Activated B cell treated with CpG ODN at 0.5 μM for 24 hours (primary cell): ENCODE data around the gene MRPL2. TPM values are rescaled to one million over a fixed set of nuclear protein-coding genes. Genes with fewer than 3 reads are reported as not detected.

Experiments
- ATAC-seq: fragments of 200-7000 bp; cut with Tn5 transposase; one replicate; pipeline ENCODE4 v1.10.0; 2021; ENCODE audit warnings: low read depth, mild to moderate bottlenecking, moderate library complexity
- CTCF ChIA-PET: fragments of 350-600 bp; sonication (Branson Sonifier 250); formaldehyde crosslinking; loops from one replicate; lab custom pipeline; 2021; ENCODE audit warnings: antibody characterized with exemption; lab: Charles Lee
- POLR2A ChIA-PET: fragments of 350-600 bp; sonication (Branson Sonifier 250); formaldehyde crosslinking; loops from one replicate; lab custom pipeline; 2021; ENCODE audit warnings: antibody characterized with exemption; lab: Charles Lee
- DNase-seq: peaks from one replicate; pipeline ENCODE4 v3.0.0; 2022
- H3K27ac Mint-ChIP-seq: one replicate; pipeline ENCODE4 v1.8.0; 2020; ENCODE audit warnings: mixed read lengths
- H3K27me3 Mint-ChIP-seq: one replicate; pipeline ENCODE4 v1.8.0; 2021; ENCODE audit warnings: mixed read lengths
- H3K36me3 Mint-ChIP-seq: one replicate; pipeline ENCODE4 v1.8.0; 2021; ENCODE audit warnings: low read depth, mixed read lengths
- H3K4me1 Mint-ChIP-seq: one replicate; pipeline ENCODE4 v1.8.0; 2021; ENCODE audit warnings: mixed read lengths
- H3K4me3 Mint-ChIP-seq: one replicate; pipeline ENCODE4 v1.8.0; 2020; ENCODE audit warnings: mild to moderate bottlenecking, mixed read lengths
- H3K9me3 Mint-ChIP-seq: one replicate; pipeline ENCODE4 v1.8.0; 2020; ENCODE audit warnings: mixed read lengths
- intact Hi-C: fragments of 100-400 bp; cut with micrococcal nuclease; formaldehyde crosslinking; loops from one replicate; pipeline ENCODE4 v1.15.1; 2024
- total RNA-seq: library from RNA; stranded (reverse); gene quantifications from 2 replicates; pipeline ENCODE4 v1.2.3, GENCODE V29; 2022
- TF ChIP-seq, protein P1 (sequence below): fragments of 200-600 bp; IDR thresholded peaks from one replicate; pipeline ENCODE4 v1.8.0; 2022; ENCODE audit warnings: antibody characterized with exemption, mild to moderate bottlenecking

MRPL2 gene
- total RNA-seq, 1 donor from 2014 or later = 43.9 TPM

DNA sequence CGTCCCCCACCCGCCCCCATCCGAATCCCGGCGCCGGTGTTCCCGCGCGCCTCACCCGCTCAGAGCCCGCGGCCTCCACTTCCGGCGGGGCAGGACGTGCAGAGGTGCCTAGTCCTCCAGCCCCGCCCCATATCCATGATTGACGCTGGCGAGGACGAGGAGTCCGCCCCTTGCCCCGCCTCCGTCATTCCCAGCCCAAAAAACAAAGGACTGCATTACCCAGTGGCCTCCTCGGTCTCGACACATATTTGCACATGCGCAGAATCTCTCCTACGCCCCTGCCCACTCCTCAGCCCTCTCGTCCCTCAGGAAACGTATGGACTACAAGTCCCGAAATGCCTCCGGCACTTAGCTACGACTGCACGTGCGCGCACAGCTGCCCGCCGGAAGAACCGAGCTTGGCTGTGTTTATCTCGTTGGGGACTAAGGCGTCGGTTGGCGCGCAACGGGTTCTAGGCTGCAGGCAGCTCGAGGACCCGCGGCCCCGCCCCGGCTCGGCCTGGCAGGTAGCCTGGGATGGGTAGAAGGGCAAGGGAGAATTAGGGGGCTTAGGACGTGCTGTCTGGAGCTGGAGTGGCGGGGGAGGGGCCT lies 45.3 kb downstream of the MRPL2 start, which contains the start of the genes KLHDC3 and MEA1:
Gene KLHDC3 (plus strand): TSS at position 407 of the 591 bp plus-strand sequence. CDS start 2,944 bp downstream, outside the sequence.
Gene MEA1 (minus strand): TSS at position 104 of the 591 bp plus-strand sequence. CDS start 133 bp downstream, outside the sequence.
- peaks cover 51% of the 10 kb centered on the region for H3K4me1 Mint-ChIP-seq
- peaks cover 68% of the 10 kb centered on the region for H3K36me3 Mint-ChIP-seq
- intact Hi-C loops = loop anchor here (1.0 to 10.0 kb wide), 13 partner anchors 7 to 503 kb away; partner anchors contain the start of genes CNPY3, CUL7, KLC4 and MRPL2
- TF ChIP-seq, protein P1, sequence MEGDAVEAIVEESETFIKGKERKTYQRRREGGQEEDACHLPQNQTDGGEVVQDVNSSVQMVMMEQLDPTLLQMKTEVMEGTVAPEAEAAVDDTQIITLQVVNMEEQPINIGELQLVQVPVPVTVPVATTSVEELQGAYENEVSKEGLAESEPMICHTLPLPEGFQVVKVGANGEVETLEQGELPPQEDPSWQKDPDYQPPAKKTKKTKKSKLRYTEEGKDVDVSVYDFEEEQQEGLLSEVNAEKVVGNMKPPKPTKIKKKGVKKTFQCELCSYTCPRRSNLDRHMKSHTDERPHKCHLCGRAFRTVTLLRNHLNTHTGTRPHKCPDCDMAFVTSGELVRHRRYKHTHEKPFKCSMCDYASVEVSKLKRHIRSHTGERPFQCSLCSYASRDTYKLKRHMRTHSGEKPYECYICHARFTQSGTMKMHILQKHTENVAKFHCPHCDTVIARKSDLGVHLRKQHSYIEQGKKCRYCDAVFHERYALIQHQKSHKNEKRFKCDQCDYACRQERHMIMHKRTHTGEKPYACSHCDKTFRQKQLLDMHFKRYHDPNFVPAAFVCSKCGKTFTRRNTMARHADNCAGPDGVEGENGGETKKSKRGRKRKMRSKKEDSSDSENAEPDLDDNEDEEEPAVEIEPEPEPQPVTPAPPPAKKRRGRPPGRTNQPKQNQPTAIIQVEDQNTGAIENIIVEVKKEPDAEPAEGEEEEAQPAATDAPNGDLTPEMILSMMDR = no peak
- no peaks in the 10 kb centered on the region for H3K27me3 Mint-ChIP-seq
- H3K27ac Mint-ChIP-seq = peak within 1 kb of the TSS; percentile 89
- peak; percentile 94 for DNase-seq
- peak within 1 kb of the TSS; percentile 97 for H3K4me3 Mint-ChIP-seq
- ChIA-PET POLR2A (interaction anchor here (0.6 to 4.8 kb wide), 22 partner anchors 8 to 1222 kb away, joined by 3 to 58 read pairs (median 4); partner anchors contain the start of genes CNPY3, CUL7, CUL9 and KLC4), CTCF (interaction anchor here (1.2 kb wide), 1 partner anchor 115 kb away, joined by 3 read pairs; no protein-coding TSS in a partner anchor)
- no peaks in the 10 kb centered on the region for H3K9me3 Mint-ChIP-seq
- ATAC-seq = peak; percentile 93

DNA sequence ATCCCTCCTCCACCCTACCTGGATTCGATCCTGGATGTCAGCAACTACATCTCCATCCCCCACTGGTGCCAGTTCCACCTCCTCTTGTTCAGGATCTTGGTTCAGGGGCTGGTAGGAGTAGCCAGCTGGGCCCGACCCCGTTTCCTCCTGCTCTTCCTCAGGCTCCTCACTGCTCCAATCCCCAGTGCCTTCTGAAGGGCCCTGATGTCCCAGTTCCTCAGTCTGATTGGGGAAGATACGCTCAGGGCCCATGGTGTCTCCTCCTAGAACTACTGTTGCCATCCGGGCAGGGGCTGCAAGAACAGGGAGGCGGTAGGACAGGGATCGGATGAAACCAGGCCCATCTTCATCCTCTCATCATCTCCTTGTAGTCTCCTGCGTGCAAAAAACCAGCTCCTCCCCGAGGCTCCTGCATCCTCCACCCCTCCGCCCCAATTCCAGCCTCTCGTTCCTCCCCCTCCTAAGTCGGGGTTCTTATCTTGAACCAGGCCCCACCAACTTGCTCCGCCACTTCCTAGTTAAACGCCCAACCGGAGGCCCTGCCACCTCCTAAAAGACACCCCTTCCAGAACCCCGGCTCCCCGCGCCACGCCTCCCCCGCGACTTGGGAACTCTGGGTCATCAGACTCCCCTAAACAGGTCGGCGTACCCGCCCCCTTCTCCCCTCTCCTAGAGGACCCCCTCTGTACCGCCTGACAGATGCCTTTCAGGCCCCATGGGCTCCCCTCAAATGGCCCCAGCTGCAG lies 46.0 kb downstream of the MRPL2 start:
- ChIA-PET CTCF (interaction anchor here (1.2 kb wide), 1 partner anchor 115 kb away, joined by 3 read pairs; no protein-coding TSS in a partner anchor), POLR2A (interaction anchor here (0.6 to 4.8 kb wide), 15 partner anchors 9 to 1221 kb away, joined by 3 to 58 read pairs (median 5); partner anchors contain the start of genes CNPY3, CUL7, CUL9 and KLC4)
- Mint-ChIP-seq H3K4me1 (peaks cover 56% of the 10 kb centered on the region), H3K27me3 (no peaks in the 10 kb centered on the region), H3K4me3 (peak overlapping the region; percentile 97), H3K27ac (peak overlapping the region; percentile 89), H3K36me3 (peaks cover 68% of the 10 kb centered on the region), H3K9me3 (no peaks in the 10 kb centered on the region)
- TF ChIP-seq, protein P1 = no peak
- ATAC-seq = no peak
- intact Hi-C loops = loop anchor here (1.0 to 10.0 kb wide), 5 partner anchors 8 to 504 kb away; partner anchors contain the start of genes POLR1C, PPP2R5D, RRP36 and UBR2
- DNase-seq = no peak

DNA sequence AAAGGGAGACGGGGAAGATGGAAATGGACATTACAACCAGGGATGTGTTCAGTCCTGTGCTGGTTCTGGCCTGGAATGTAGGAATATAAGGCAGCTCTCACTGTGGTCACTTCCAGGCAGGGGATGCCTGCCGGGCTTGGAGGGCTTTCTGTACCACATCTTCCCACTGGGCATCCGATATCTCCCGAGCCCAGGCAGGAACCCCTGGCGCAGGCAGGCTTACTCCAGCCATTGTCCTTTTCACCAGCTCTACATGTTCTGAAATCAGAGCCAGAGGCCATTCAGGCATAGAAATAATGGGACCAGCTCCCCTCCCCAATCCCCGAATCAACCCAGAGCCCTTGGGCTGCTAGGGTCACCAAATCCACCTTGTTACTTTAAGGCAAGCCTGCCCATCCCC lies 46.9 kb downstream of the MRPL2 start:
- H3K27me3 Mint-ChIP-seq = no peaks in the 10 kb centered on the region
- ChIA-PET POLR2A (interaction anchor here (1.0 to 4.8 kb wide), 5 partner anchors 28 to 504 kb away, joined by 3 to 58 read pairs (median 8); partner anchors contain the start of genes CNPY3, KLC4, MRPL2 and PEX6), CTCF (no interaction called here)
- no peak for ATAC-seq
- H3K36me3 Mint-ChIP-seq = peaks cover 67% of the 10 kb centered on the region
- intact Hi-C loops = loop anchor here (2.0 to 10.0 kb wide), 3 partner anchors 285 to 504 kb away; partner anchors contain the start of genes POLR1C, UBR2 and YIPF3
- peak overlapping the region; percentile 42 for H3K27ac Mint-ChIP-seq
- H3K4me3 Mint-ChIP-seq = peak overlapping the region; percentile 97
- H3K4me1 Mint-ChIP-seq = peaks cover 53% of the 10 kb centered on the region
- no peaks in the 10 kb centered on the region for H3K9me3 Mint-ChIP-seq
- TF ChIP-seq, protein P1 = no peak
- DNase-seq = no peak

DNA sequence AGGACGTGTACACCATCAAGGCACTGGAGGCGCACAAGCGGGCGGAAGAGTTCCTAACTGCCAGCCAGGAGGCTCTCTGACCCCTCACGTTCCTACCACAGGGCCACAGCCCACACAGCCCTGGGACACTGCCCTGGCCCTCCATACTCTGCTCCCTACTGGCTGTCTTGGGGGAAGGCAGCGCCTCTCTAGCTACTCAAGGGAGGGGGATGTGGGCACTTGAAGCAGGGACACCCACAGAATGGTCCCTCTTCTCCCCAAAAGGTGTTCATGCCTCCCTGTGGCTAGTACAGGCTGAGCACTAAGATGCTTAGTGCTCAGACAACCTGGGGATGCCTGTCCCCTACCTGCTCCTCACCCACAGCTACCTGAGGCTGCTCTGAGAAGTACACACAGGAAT lies 48.0 kb downstream of the MRPL2 start:
- peaks cover 48% of the 10 kb centered on the region for H3K4me1 Mint-ChIP-seq
- CTCF ChIA-PET = interaction anchor here (1.1 to 1.4 kb wide), 2 partner anchors 9 to 27 kb away, joined by 3 read pairs; partner anchors contain the start of gene PPP2R5D
- TF ChIP-seq, protein P1 = no peak
- intact Hi-C loops = loop anchor here (5.0 to 10.0 kb wide), 2 partner anchors 284 to 446 kb away; partner anchors contain the start of gene UBR2
- POLR2A ChIA-PET = interaction anchor here (1.8 to 2.1 kb wide), 2 partner anchors 27 to 81 kb away, joined by 6 to 8 read pairs; partner anchors contain the start of genes CNPY3 and PPP2R5D
- H3K27me3 Mint-ChIP-seq = no peaks in the 10 kb centered on the region
- DNase-seq (no peak), ATAC-seq (no peak)
- no peak overlapping the region for H3K4me3 Mint-ChIP-seq
- no peak overlapping the region for H3K27ac Mint-ChIP-seq
- H3K9me3 Mint-ChIP-seq = no peaks in the 10 kb centered on the region
- peaks cover 73% of the 10 kb centered on the region for H3K36me3 Mint-ChIP-seq
